GM12878 (cell line): ENCODE results near the gene ZNF260. TPM values are rescaled to one million over a fixed set of nuclear protein-coding genes. Genes with fewer than 3 reads are reported as not detected.

ENCODE experiments used
- polyA plus RNA-seq, 11 experiments: library from polyadenylated mRNA; depleted of rRNA in 4 of 11; unstranded in 6 of 11; stranded (reverse) in 5 of 11; fragments of >200 nt; fragmentation: Nextera tagmentation in 4 of 11; fragmentation: Illumina TruSeq in 1 of 11; extraction: Ambion mirVana in 4 of 11; extraction: Trizol in 1 of 11; gene quantifications; 1 replicate in 1 of 11; 2 replicates in 10 of 11; pipeline versions ENCODE4 v1.2.1 to v1.2.3, GENCODE V29; 2011 to 2016; ENCODE audit warnings: inconsistent platforms in 2 of 11, missing spikeins in 2 of 11, low read depth in 1 of 11
- total RNA-seq, 4 experiments: library from RNA; depleted of rRNA in 3 of 4; stranded (reverse); fragments of >200 nt in 3 of 4; fragmentation: Illumina TruSeq in 1 of 4; extraction: Trizol in 1 of 4; gene quantifications; 2 replicates each; pipeline versions ENCODE4 v1.2.1 to v1.2.3, GENCODE V29; 2013 to 2021

ZNF260 gene
- total and polyA plus RNA-seq, 10 of the 15 experiments (the other 5 are each of a cell fraction or from before 2014, with no cell fraction given): 1.9 to 9.7 (median 7.1) TPM

Other genes starting within 250 kb of the ZNF260 start
Only the 7 nearest of the 8 such genes appear.
- 0.85 and 1.1 TPM in 2 replicates for gene ZFP14, start 149.1 kb downstream of the ZNF260 start, total RNA-seq (2014; rRNA removed)
- gene ZFP14, start 149.1 kb downstream of the ZNF260 start, total RNA-seq (2014; rRNA removed; fragmentation: Illumina TruSeq; extraction: Trizol): 1.3 and 1.5 TPM in 2 replicates
- 0.82 and 1.2 TPM in 2 replicates for gene ZFP14, start 149.1 kb downstream of the ZNF260 start, total RNA-seq (2021)
- 2.6 and 4.0 TPM in 2 replicates for gene ZFP14, start 149.1 kb downstream of the ZNF260 start, polyA plus RNA-seq (2011; rRNA removed)
- 0.48 and 0.85 TPM in 2 replicates for gene ZFP14, start 149.1 kb downstream of the ZNF260 start, polyA plus RNA-seq (2014; fragmentation: Illumina TruSeq; extraction: Trizol)
- gene ZFP14, start 149.1 kb downstream of the ZNF260 start, polyA plus RNA-seq (2014; fragmentation: Nextera tagmentation; extraction: Ambion mirVana): under 1 TPM; 0.66 to 0.91 TPM
- gene ZFP14, start 149.1 kb downstream of the ZNF260 start, polyA plus RNA-seq (2014; rRNA removed): 0.39 and 0.61 TPM in 2 replicates
- gene ZFP14, start 149.1 kb downstream of the ZNF260 start, polyA plus RNA-seq (2016; fragmentation: Nextera tagmentation; extraction: Ambion mirVana): under 1 TPM; 0.62 to 0.77 TPM
- 2.5 and 2.9 TPM in 2 replicates for gene ZFP82, start 109.6 kb downstream of the ZNF260 start, total RNA-seq (2014; rRNA removed)
- 3.1 and 3.4 TPM in 2 replicates for gene ZFP82, start 109.6 kb downstream of the ZNF260 start, total RNA-seq (2014; rRNA removed; fragmentation: Illumina TruSeq; extraction: Trizol)
- 2.0 and 2.6 TPM in 2 replicates for gene ZFP82, start 109.6 kb downstream of the ZNF260 start, total RNA-seq (2021)
- gene ZFP82, start 109.6 kb downstream of the ZNF260 start, polyA plus RNA-seq (2011; rRNA removed): 5.4 and 9.1 TPM in 2 replicates
- gene ZFP82, start 109.6 kb downstream of the ZNF260 start, polyA plus RNA-seq (2014; fragmentation: Illumina TruSeq; extraction: Trizol): 2.1 and 2.2 TPM in 2 replicates
- 1 to 10 TPM; 2.0 to 2.2 TPM for gene ZFP82, start 109.6 kb downstream of the ZNF260 start, polyA plus RNA-seq (2014; fragmentation: Nextera tagmentation; extraction: Ambion mirVana)
- gene ZFP82, start 109.6 kb downstream of the ZNF260 start, polyA plus RNA-seq (2014; rRNA removed): 1.2 and 2.0 TPM in 2 replicates
- gene ZFP82, start 109.6 kb downstream of the ZNF260 start, polyA plus RNA-seq (2016; fragmentation: Nextera tagmentation; extraction: Ambion mirVana): 1 to 10 TPM; 4.1 to 4.8 TPM
- 3.3 and 5.3 TPM in 2 replicates for gene ZNF566, start 38.7 kb downstream of the ZNF260 start, total RNA-seq (2014; rRNA removed)
- gene ZNF566, start 38.7 kb downstream of the ZNF260 start, total RNA-seq (2014; rRNA removed; fragmentation: Illumina TruSeq; extraction: Trizol): 4.7 and 5.2 TPM in 2 replicates
- gene ZNF566, start 38.7 kb downstream of the ZNF260 start, total RNA-seq (2021): 5.3 and 5.8 TPM in 2 replicates
- 4.2 and 7.3 TPM in 2 replicates for gene ZNF566, start 38.7 kb downstream of the ZNF260 start, polyA plus RNA-seq (2011; rRNA removed)
- gene ZNF566, start 38.7 kb downstream of the ZNF260 start, polyA plus RNA-seq (2014; fragmentation: Illumina TruSeq; extraction: Trizol): 2.6 and 7.0 TPM in 2 replicates
- 1 to 10 TPM; 2.5 to 4.0 TPM for gene ZNF566, start 38.7 kb downstream of the ZNF260 start, polyA plus RNA-seq (2014; fragmentation: Nextera tagmentation; extraction: Ambion mirVana)
- gene ZNF566, start 38.7 kb downstream of the ZNF260 start, polyA plus RNA-seq (2014; rRNA removed): 3.6 and 4.3 TPM in 2 replicates
- 1 to 10 TPM; 3.5 to 3.8 TPM for gene ZNF566, start 38.7 kb downstream of the ZNF260 start, polyA plus RNA-seq (2016; fragmentation: Nextera tagmentation; extraction: Ambion mirVana)
- gene ZNF529, start 45.0 kb upstream of the ZNF260 start, total RNA-seq (2014; rRNA removed): 5.8 and 6.1 TPM in 2 replicates
- 5.3 and 5.4 TPM in 2 replicates for gene ZNF529, start 45.0 kb upstream of the ZNF260 start, total RNA-seq (2014; rRNA removed; fragmentation: Illumina TruSeq; extraction: Trizol)
- 5.4 and 6.9 TPM in 2 replicates for gene ZNF529, start 45.0 kb upstream of the ZNF260 start, total RNA-seq (2021)
- gene ZNF529, start 45.0 kb upstream of the ZNF260 start, polyA plus RNA-seq (2011; rRNA removed): 12.5 and 19.6 TPM in 2 replicates
- gene ZNF529, start 45.0 kb upstream of the ZNF260 start, polyA plus RNA-seq (2014; fragmentation: Illumina TruSeq; extraction: Trizol): 4.6 and 6.6 TPM in 2 replicates
- gene ZNF529, start 45.0 kb upstream of the ZNF260 start, polyA plus RNA-seq (2014; fragmentation: Nextera tagmentation; extraction: Ambion mirVana): 1 to 10 TPM; 1.8 to 2.7 TPM
- 3.8 and 4.5 TPM in 2 replicates for gene ZNF529, start 45.0 kb upstream of the ZNF260 start, polyA plus RNA-seq (2014; rRNA removed)
- gene ZNF529, start 45.0 kb upstream of the ZNF260 start, polyA plus RNA-seq (2016; fragmentation: Nextera tagmentation; extraction: Ambion mirVana): 1 to 10 TPM; 2.4 TPM
- gene ZNF382, start 77.0 kb upstream of the ZNF260 start, total RNA-seq (2014; rRNA removed): 0.16 and 0.45 TPM in 2 replicates
- gene ZNF382, start 77.0 kb upstream of the ZNF260 start, total RNA-seq (2014; rRNA removed; fragmentation: Illumina TruSeq; extraction: Trizol): 0.69 and 0.72 TPM in 2 replicates
- 0.45 and 0.62 TPM in 2 replicates for gene ZNF382, start 77.0 kb upstream of the ZNF260 start, total RNA-seq (2021)
- 0.60 and 0.86 TPM in 2 replicates for gene ZNF382, start 77.0 kb upstream of the ZNF260 start, polyA plus RNA-seq (2011; rRNA removed)
- gene ZNF382, start 77.0 kb upstream of the ZNF260 start, polyA plus RNA-seq (2014; fragmentation: Illumina TruSeq; extraction: Trizol): 0.14 and 0.37 TPM in 2 replicates
- gene ZNF382, start 77.0 kb upstream of the ZNF260 start, polyA plus RNA-seq (2014; fragmentation: Nextera tagmentation; extraction: Ambion mirVana): under 1 TPM; 0.02 to 0.61 TPM
- gene ZNF382, start 77.0 kb upstream of the ZNF260 start, polyA plus RNA-seq (2014; rRNA removed): 0.13 and 0.24 TPM in 2 replicates
- under 1 TPM; 0.51 to 0.74 TPM for gene ZNF382, start 77.0 kb upstream of the ZNF260 start, polyA plus RNA-seq (2016; fragmentation: Nextera tagmentation; extraction: Ambion mirVana)
- gene ZNF461, start 138.6 kb upstream of the ZNF260 start, total RNA-seq (2014; rRNA removed): 2.1 and 2.6 TPM in 2 replicates
- 3.5 and 3.6 TPM in 2 replicates for gene ZNF461, start 138.6 kb upstream of the ZNF260 start, total RNA-seq (2014; rRNA removed; fragmentation: Illumina TruSeq; extraction: Trizol)
- gene ZNF461, start 138.6 kb upstream of the ZNF260 start, total RNA-seq (2021): 2.8 and 3.0 TPM in 2 replicates
- gene ZNF461, start 138.6 kb upstream of the ZNF260 start, polyA plus RNA-seq (2011; rRNA removed): 4.5 and 5.1 TPM in 2 replicates
- 2.2 TPM in 2 replicates for gene ZNF461, start 138.6 kb upstream of the ZNF260 start, polyA plus RNA-seq (2014; fragmentation: Illumina TruSeq; extraction: Trizol)
- 1 to 10 TPM; 1.2 to 1.3 TPM for gene ZNF461, start 138.6 kb upstream of the ZNF260 start, polyA plus RNA-seq (2014; fragmentation: Nextera tagmentation; extraction: Ambion mirVana)
- 2.0 and 4.0 TPM in 2 replicates for gene ZNF461, start 138.6 kb upstream of the ZNF260 start, polyA plus RNA-seq (2014; rRNA removed)
- gene ZNF461, start 138.6 kb upstream of the ZNF260 start, polyA plus RNA-seq (2016; fragmentation: Nextera tagmentation; extraction: Ambion mirVana): 1 to 10 TPM; 1.8 to 2.2 TPM
- gene ZNF567, start 159.3 kb upstream of the ZNF260 start, total RNA-seq (2014; rRNA removed): 4.9 and 7.0 TPM in 2 replicates
- gene ZNF567, start 159.3 kb upstream of the ZNF260 start, total RNA-seq (2014; rRNA removed; fragmentation: Illumina TruSeq; extraction: Trizol): 10.4 and 12.2 TPM in 2 replicates
- gene ZNF567, start 159.3 kb upstream of the ZNF260 start, total RNA-seq (2021): 5.4 TPM in 2 replicates
- 11.9 and 18.1 TPM in 2 replicates for gene ZNF567, start 159.3 kb upstream of the ZNF260 start, polyA plus RNA-seq (2011; rRNA removed)
- gene ZNF567, start 159.3 kb upstream of the ZNF260 start, polyA plus RNA-seq (2014; fragmentation: Illumina TruSeq; extraction: Trizol): 9.7 and 16.6 TPM in 2 replicates
- 10 to 100 TPM in 1 of 2 experiments, 1 to 10 TPM in 1; 8.8 to 11.5 TPM for gene ZNF567, start 159.3 kb upstream of the ZNF260 start, polyA plus RNA-seq (2014; fragmentation: Nextera tagmentation; extraction: Ambion mirVana)
- gene ZNF567, start 159.3 kb upstream of the ZNF260 start, polyA plus RNA-seq (2014; rRNA removed): 5.3 and 6.2 TPM in 2 replicates
- gene ZNF567, start 159.3 kb upstream of the ZNF260 start, polyA plus RNA-seq (2016; fragmentation: Nextera tagmentation; extraction: Ambion mirVana): 1 to 10 TPM; 8.5 to 8.6 TPM